GM13976 (cell line): Measurements from ENCODE around the gene PRKAR1B.

Source experiments
- DNase-seq: peaks from one replicate; pipeline ENCODE4 v3.0.0; 2012; ENCODE audit warnings: low spot score
- in situ Hi-C: fragments of 300-500 bp; cut with MboI; formaldehyde crosslinking; loops from one replicate; pipeline ENCODE4 v1.12.0; 2022; ENCODE audit warnings: low sequenced_read_pairs, mixed read lengths, inconsistent platforms; ENCODE audit not compliant: unreplicated experiment
- TF ChIP-seq, protein P1 (sequence below): IDR thresholded peaks from 2 replicates; pipeline ENCODE4 v1.5.1; 2012; ENCODE audit warnings: borderline replicate concordance, mild to moderate bottlenecking; ENCODE audit not compliant: insufficient read depth; ENCODE audit errors: extremely low read depth, missing control alignments, control extremely low read depth

PRKAR1B gene

DNA sequence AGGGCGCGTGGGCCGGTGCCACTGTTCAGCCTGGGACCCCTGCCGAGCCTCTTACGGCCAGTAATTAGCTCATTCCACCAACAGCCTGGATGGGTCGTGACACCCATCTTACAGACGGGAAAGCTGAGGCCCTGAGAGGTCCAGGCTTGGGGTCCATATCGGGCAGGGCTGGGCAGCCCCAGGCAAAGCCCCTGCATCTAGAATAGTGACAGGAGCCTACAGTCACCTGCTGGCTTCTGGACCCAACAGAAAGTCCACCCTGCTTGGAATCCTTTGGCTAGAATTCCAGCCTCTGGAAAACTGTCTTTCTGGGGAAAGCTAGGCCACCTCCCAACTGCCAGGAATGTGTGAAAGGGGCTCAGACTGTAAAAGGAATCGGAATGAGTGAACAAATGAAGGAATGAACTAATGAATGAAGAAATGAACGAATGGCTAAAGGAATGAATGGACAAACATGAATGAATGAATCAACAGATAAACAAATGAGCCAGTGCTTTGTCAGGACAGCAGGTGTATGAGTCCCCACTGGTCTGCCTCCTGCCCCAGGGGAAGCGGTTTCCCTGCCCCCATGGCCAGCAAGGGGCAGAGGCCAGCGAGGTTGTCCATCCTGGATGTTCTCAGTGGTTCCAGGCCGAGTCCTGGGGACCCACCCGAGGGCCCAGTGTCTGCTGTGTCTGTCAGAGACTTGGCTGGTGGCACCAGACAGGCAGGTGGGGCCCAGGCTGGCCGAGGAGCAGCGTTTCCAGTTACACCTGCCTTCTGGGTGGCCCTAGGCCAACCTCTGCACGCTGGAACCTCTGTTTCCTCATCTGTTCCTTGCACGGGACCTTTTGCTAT is 183.4 kb downstream of the PRKAR1B start:
- in situ Hi-C loops: no loop called here
- DNase-seq: no peak
- TF ChIP-seq, protein P1, sequence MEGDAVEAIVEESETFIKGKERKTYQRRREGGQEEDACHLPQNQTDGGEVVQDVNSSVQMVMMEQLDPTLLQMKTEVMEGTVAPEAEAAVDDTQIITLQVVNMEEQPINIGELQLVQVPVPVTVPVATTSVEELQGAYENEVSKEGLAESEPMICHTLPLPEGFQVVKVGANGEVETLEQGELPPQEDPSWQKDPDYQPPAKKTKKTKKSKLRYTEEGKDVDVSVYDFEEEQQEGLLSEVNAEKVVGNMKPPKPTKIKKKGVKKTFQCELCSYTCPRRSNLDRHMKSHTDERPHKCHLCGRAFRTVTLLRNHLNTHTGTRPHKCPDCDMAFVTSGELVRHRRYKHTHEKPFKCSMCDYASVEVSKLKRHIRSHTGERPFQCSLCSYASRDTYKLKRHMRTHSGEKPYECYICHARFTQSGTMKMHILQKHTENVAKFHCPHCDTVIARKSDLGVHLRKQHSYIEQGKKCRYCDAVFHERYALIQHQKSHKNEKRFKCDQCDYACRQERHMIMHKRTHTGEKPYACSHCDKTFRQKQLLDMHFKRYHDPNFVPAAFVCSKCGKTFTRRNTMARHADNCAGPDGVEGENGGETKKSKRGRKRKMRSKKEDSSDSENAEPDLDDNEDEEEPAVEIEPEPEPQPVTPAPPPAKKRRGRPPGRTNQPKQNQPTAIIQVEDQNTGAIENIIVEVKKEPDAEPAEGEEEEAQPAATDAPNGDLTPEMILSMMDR: no peak

DNA sequence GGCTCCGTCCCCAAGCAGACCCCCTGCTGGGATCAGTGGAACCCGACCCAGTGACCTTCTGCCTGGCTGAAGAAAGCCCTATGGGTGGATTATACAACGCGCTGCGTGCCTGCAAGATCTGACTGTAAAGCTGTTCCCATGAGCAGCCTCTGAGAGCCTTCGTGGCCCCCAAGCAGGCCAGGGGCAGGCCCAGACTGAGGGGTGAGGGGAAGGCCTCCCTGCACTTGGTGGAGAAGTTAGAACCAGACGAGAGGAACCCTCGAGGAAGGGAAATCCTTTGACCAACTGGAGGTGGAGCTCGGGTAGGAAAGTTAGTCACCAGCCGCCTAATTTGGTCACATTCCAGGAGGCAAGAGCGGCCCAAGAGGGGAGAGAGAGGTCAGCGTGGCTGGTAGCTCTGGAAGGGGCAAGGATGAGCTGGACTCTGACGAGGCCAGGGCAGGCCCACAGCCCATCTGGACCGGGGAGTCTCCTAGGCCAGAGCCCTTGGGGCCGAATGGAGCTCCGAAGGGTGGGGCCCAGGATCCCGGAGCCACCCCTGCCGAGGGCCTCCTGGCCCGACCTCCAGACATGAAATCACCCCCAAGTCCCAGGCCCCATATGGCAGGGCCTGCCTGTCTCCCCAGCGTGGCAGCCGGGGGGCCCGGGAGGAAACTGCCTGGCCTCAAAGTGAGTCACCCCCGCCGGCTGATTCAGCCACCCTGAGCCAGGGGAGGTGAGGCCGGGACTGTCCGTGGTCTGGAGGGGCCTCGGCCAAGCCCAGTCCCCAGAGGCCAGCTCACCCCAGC is 184.2 kb downstream of the PRKAR1B start:
- TF ChIP-seq, protein P1: no peak
- no peak for DNase-seq
- in situ Hi-C loops: no loop called here

DNA sequence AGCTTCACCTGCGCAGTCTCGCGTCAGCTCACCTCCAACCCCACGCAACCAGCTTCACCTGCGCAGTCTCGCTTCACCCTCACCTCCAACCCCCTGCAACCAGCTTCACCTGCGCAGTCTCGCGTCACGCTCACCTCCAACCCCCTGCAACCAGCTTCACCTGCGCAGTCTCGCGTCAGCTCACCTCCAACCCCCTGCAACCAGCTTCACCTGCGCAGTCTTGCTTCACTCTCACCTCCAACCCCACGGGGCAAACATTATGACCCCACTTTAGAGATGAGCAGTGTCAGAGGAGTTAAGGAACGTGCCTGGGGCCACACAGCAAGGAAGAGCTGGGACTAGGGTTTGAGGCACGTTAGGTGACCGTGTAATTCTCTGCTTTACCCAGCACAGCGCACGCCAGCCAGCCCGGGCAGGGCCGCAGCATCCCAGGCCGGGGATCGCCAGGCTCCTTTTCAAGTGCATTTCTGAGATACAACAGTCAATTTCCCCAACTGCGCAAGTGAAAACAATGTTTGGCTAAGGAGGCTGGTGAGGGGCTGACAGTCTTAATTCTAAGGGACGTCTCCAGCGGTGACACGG is 184.9 kb downstream of the PRKAR1B start:
- TF ChIP-seq, protein P1: no peak
- in situ Hi-C loops: no loop called here
- DNase-seq: no peak

DNA sequence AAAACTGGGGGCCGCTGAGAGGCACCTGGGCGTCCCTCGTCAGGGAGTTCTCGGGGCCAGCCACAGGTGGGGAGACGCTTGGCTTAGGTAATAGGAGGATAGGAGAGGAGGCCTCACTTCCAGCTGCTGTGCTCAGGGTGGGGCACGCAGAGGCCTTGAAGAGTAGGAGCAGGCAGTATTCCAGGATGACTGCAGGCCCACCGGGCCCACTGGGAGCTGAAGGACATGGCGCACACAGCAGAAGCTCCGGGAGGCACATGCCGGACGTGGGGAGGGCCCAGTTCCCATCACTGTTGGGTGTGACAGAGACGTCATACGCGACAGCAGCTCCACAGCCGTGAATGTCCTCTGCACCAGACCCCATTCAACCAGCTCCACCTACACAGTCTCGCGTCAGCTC is 185.4 kb downstream of the PRKAR1B start:
- DNase-seq: no peak
- TF ChIP-seq, protein P1: no peak
- in situ Hi-C loops: no loop called here

DNA sequence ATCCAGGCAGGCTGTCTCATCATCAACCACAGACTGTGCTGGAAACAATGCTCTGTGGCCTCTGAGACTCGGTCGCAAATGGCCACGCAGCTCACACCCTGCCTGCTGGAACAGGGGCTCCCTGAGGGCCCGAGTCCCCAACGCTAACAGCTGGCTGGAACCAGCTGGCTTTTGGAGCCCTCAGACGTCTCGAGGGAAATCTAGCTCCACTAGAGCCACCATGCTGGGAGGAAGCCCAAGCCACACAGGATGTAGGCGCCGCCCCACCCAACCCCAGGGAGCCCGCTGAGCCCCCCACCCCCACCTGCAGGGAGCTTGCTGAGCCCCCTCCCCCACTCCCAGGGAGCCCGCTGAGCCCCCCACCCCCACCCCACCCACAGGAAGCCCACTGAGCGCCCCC is 186.1 kb downstream of the PRKAR1B start:
- TF ChIP-seq, protein P1: no peak
- in situ Hi-C loops: no loop called here
- DNase-seq: no peak

DNA sequence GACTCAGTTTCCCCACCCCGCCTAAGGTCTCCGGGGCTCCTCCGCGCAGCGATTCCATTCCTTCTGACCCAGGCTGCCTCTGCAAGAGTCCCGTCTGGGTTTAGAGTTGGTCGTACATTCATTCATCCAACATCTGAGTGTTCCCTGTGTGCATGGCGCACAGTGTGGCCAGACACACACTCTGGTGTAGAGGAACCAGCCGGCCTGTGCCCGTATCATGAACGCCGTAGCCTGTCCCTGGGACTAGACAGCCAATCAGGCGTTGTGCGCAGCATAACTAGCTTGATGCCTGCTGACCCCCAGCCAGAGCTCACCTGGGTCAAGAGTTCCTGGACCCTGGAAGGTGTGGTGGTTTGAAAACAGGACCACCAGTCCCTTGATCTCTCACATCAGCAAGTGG is 186.5 kb downstream of the PRKAR1B start:
- DNase-seq: no peak
- TF ChIP-seq, protein P1: no peak
- in situ Hi-C loops: no loop called here
